IMR-90 (cell line): ENCODE results near the gene ADGRF4. TPM values are rescaled to one million over a fixed set of nuclear protein-coding genes. Genes with fewer than 3 reads are reported as not detected.

ENCODE experiments used
- ATAC-seq: fragments of 200-7000 bp; cut with Tn5 transposase; 2 replicates; pipeline ENCODE4 v1.9.1; 2020; ENCODE audit warnings: low read depth, mild to moderate bottlenecking, moderate library complexity
- BruUV-seq: library from RNA; stranded (reverse); fragments of 400-500 nt; replicated peaks from 2 replicates; lab custom pipeline; 2021; lab: Mats Ljungman, UMichigan
- CTCF ChIA-PET: fragments of 300-600 bp; formaldehyde crosslinking; extraction: SDS; loops from one replicate; lab custom pipeline; 2021; ENCODE audit warnings: antibody characterized with exemption; lab: Yijun Ruan, JAX
- POLR2A ChIA-PET: fragments of 300-600 bp; sonication (Branson Sonifier 250); formaldehyde crosslinking; loops from one replicate; lab custom pipeline; 2022; ENCODE audit warnings: antibody characterized with exemption; ENCODE audit not compliant: unreplicated experiment; lab: Charles Lee
- DNase-seq: peaks from one replicate; pipeline ENCODE4 v3.0.0; 2013
- H2AFZ ChIP-seq: replicated peaks from 2 replicates; pipeline ENCODE3; 2013; ENCODE audit warnings: low read length, mild to moderate bottlenecking; ENCODE audit not compliant: poor library complexity
- H2AK5ac ChIP-seq: 2 replicates; pipeline ENCODE4 v1.6.1; 2013; ENCODE audit warnings: low read depth, low read length, inconsistent platforms
- H2AK9ac ChIP-seq: replicated peaks from 2 replicates; pipeline ENCODE3; 2013; ENCODE audit warnings: mild to moderate bottlenecking, low read depth, low read length, moderate library complexity; ENCODE audit not compliant: poor library complexity
- H2BK120ac ChIP-seq: 2 replicates; pipeline ENCODE4 v1.6.1; 2013; ENCODE audit warnings: low read depth, low read length, inconsistent platforms
- H2BK15ac ChIP-seq: 3 replicates; pipeline ENCODE4 v1.6.1; 2013; ENCODE audit warnings: low read depth, low read length, inconsistent platforms
- H2BK20ac ChIP-seq: 2 replicates; pipeline ENCODE4 v1.6.1; 2013; ENCODE audit warnings: low read depth, mild to moderate bottlenecking, inconsistent platforms, low read length, moderate library complexity
- H2BK5ac ChIP-seq: 2 replicates; pipeline ENCODE4 v1.6.1; 2013; ENCODE audit warnings: mild to moderate bottlenecking, low read depth, low read length, inconsistent platforms; ENCODE audit not compliant: poor library complexity, severe bottlenecking
- H3K14ac ChIP-seq: replicated peaks from 2 replicates; pipeline ENCODE4 v1.6.1; 2013; ENCODE audit warnings: low read depth, low read length, inconsistent platforms
- H3K18ac ChIP-seq: 2 replicates; pipeline ENCODE4 v1.6.1; 2013; ENCODE audit warnings: low read depth, low read length, control low read depth
- H3K23ac ChIP-seq: 2 replicates; pipeline ENCODE4 v1.6.1; 2013; ENCODE audit warnings: low read depth, low read length, inconsistent platforms
- H3K27ac ChIP-seq: 2 replicates; pipeline ENCODE4 v1.5.1; 2013; ENCODE audit warnings: mild to moderate bottlenecking, control low read depth, low read length; ENCODE audit not compliant: insufficient read depth
- H3K27me3 ChIP-seq: 2 replicates; pipeline ENCODE4 v1.6.1; 2013; ENCODE audit warnings: low read length; ENCODE audit not compliant: control insufficient read depth, insufficient read depth
- H3K36me3 ChIP-seq: 2 replicates; pipeline ENCODE4 v1.6.1; 2013; ENCODE audit warnings: low read length, mixed read lengths; ENCODE audit not compliant: control insufficient read depth, insufficient read depth
- H3K4ac ChIP-seq: 2 replicates; pipeline ENCODE4 v1.6.1; 2013; ENCODE audit warnings: low read depth, low read length, inconsistent platforms
- H3K4me1 ChIP-seq: 2 replicates; pipeline ENCODE4 v1.6.1; 2013; ENCODE audit warnings: low read length, mixed read lengths; ENCODE audit not compliant: control insufficient read depth, insufficient read depth
- H3K4me2 ChIP-seq: 2 replicates; pipeline ENCODE4 v1.6.1; 2013; ENCODE audit warnings: low read depth, mild to moderate bottlenecking, control low read depth, low read length, moderate library complexity
- H3K4me3 ChIP-seq: 2 replicates; pipeline ENCODE4 v1.5.1; 2013; ENCODE audit warnings: low read depth, mild to moderate bottlenecking, control low read depth, low read length, moderate library complexity; ENCODE audit not compliant: insufficient read depth
- H3K56ac ChIP-seq: 2 replicates; pipeline ENCODE4 v1.6.1; 2013; ENCODE audit warnings: low read length, inconsistent platforms; ENCODE audit not compliant: insufficient read depth; ENCODE audit errors: extremely low read depth
- H3K79me1 ChIP-seq, 2 experiments: 2 replicates each; pipeline ENCODE4 v1.6.1; 2013; ENCODE audit warnings: low read length in 2 of 2, inconsistent platforms in 1 of 2, low read depth in 1 of 2
- H3K9ac ChIP-seq: 2 replicates; pipeline ENCODE4 v1.6.1; 2013; ENCODE audit warnings: low read depth, low read length, control low read depth
- H3K9me1 ChIP-seq: 2 replicates; pipeline ENCODE4 v1.6.1; 2013; ENCODE audit warnings: low read length, inconsistent platforms; ENCODE audit not compliant: insufficient read depth
- H3K9me3 ChIP-seq: 2 replicates; pipeline ENCODE4 v1.6.1; 2013; ENCODE audit warnings: low read length; ENCODE audit not compliant: control insufficient read depth, insufficient read depth
- H4K20me1 ChIP-seq: 2 replicates; pipeline ENCODE4 v1.6.1; 2013; ENCODE audit warnings: low read length, inconsistent platforms; ENCODE audit not compliant: insufficient read depth
- H4K5ac ChIP-seq: 2 replicates; pipeline ENCODE4 v1.6.1; 2013; ENCODE audit warnings: mild to moderate bottlenecking, low read depth, low read length, control low read depth
- H4K8ac ChIP-seq, 2 experiments: 2 replicates each; pipeline ENCODE4 v1.6.1; 2013; ENCODE audit warnings: low read depth in 2 of 2, low read length in 2 of 2, control low read depth in 1 of 2, inconsistent platforms in 1 of 2
- H4K91ac ChIP-seq: 2 replicates; pipeline ENCODE4 v1.6.1; 2013; ENCODE audit warnings: low read depth, low read length, inconsistent platforms; ENCODE audit not compliant: insufficient read depth
- BHLHE40 ChIP-seq: fragments of 150-350 bp; IDR thresholded peaks from 2 replicates; pipeline ENCODE4 v1.6.1; 2016; ENCODE audit warnings: mild to moderate bottlenecking, low read depth, low read length
- CEBPB ChIP-seq: IDR thresholded peaks from 2 replicates; pipeline ENCODE4 v1.6.1; 2012; ENCODE audit warnings: low read depth, low read length, improper control_type of control experiment
- CHD1 ChIP-seq: IDR thresholded peaks from 2 replicates; pipeline ENCODE4 v1.6.1; 2012; ENCODE audit warnings: low read depth, low read length, improper control_type of control experiment
- FOS ChIP-seq: fragments of 150-350 bp; IDR thresholded peaks from 2 replicates; pipeline ENCODE4 v1.6.1; 2016; ENCODE audit warnings: low read depth, low read length
- MAFK ChIP-seq: IDR thresholded peaks from 2 replicates; pipeline ENCODE4 v1.6.1; 2012; ENCODE audit warnings: low read depth, low read length, improper control_type of control experiment
- MAZ ChIP-seq: IDR thresholded peaks from 2 replicates; pipeline ENCODE4 v1.6.1; 2012; ENCODE audit warnings: low read depth, mild to moderate bottlenecking, low read length, improper control_type of control experiment, moderate library complexity, borderline replicate concordance
- MXI1 ChIP-seq: IDR thresholded peaks from 2 replicates; pipeline ENCODE4 v1.6.1; 2012; ENCODE audit warnings: low read depth, mild to moderate bottlenecking, low read length, moderate library complexity, borderline replicate concordance
- NFE2L2 ChIP-seq: fragments of 150-350 bp; IDR thresholded peaks from 2 replicates; pipeline ENCODE4 v1.6.1; 2016; ENCODE audit warnings: low read depth, mild to moderate bottlenecking, low read length
- POLR2A ChIP-seq: IDR thresholded peaks from 2 replicates; pipeline ENCODE4 v1.6.1; 2012; ENCODE audit warnings: mild to moderate bottlenecking, low read depth, low read length
- RAD21 ChIP-seq: IDR thresholded peaks from 2 replicates; pipeline ENCODE4 v1.6.1; 2012; ENCODE audit warnings: low read length, improper control_type of control experiment
- RCOR1 ChIP-seq: IDR thresholded peaks from 2 replicates; pipeline ENCODE4 v1.6.1; 2012; ENCODE audit warnings: mild to moderate bottlenecking, low read length, improper control_type of control experiment; ENCODE audit not compliant: insufficient replicate concordance
- RFX5 ChIP-seq: IDR thresholded peaks from 2 replicates; pipeline ENCODE4 v1.8.0; 2012; ENCODE audit warnings: low read depth, mild to moderate bottlenecking, low read length, moderate library complexity
- SMC3 ChIP-seq: fragments of 150-350 bp; IDR thresholded peaks from 2 replicates; pipeline ENCODE4 v1.6.1; 2016; ENCODE audit warnings: low read depth, mild to moderate bottlenecking, antibody characterized with exemption, low read length, moderate library complexity
- WGBS, 2 experiments: methylation state at CpG; one replicate each; pipeline versions ENCODE4 v1.1.5 to v1.1.7; 2013; ENCODE audit warnings: missing lambda C conversion rate in 2 of 2; ENCODE audit not compliant: insufficient read length in 1 of 2; ENCODE audit errors: extremely low coverage in 2 of 2; 5-methylcytosine and 5-hydroxymethylcytosine counted together
- dilution Hi-C: fragments of 300-500 bp; cut with HindIII; formaldehyde crosslinking; loops from one replicate; pipeline ENCODE4 v1.14.3; 2018; ENCODE audit warnings: low sequenced_read_pairs; ENCODE audit not compliant: unreplicated experiment
- in situ Hi-C: fragments of 300-500 bp; cut with MboI; formaldehyde crosslinking; loops from 3 replicates; pipeline ENCODE4 v1.14.3; 2019; ENCODE audit warnings: low sequenced_read_pairs, inconsistent platforms, mixed read lengths
- intact Hi-C: fragments of 100-400 bp; cut with micrococcal nuclease; formaldehyde crosslinking; loops from 2 replicates; pipeline ENCODE4 v1.10.0; 2022
- polyA plus RNA-seq, 3 experiments: library from polyadenylated mRNA; depleted of rRNA; stranded (reverse); fragments of >200 nt; gene quantifications; 2 replicates each; pipeline ENCODE4 v1.2.3, GENCODE V29; 2012; ENCODE audit warnings: low replicate concordance in 1 of 3
- total RNA-seq: library from RNA; depleted of rRNA; stranded (reverse); fragments of >200 nt; gene quantifications from 2 replicates; pipeline ENCODE4 v1.2.3, GENCODE V29; 2012
- TF ChIP-seq, protein P1 (sequence below): conservative IDR thresholded peaks from 2 replicates; pipeline ENCODE4 v1.5.1; 2012; ENCODE audit warnings: mild to moderate bottlenecking, low read depth, low read length, improper control_type of control experiment
- TF ChIP-seq, protein P2 (sequence below): fragments of 150-350 bp; IDR thresholded peaks from 2 replicates; pipeline ENCODE4 v1.6.1; 2016; ENCODE audit warnings: low read depth, mild to moderate bottlenecking, low read length, moderate library complexity, borderline replicate concordance
- TF ChIP-seq, protein P3 (sequence below): fragments of 150-350 bp; IDR thresholded peaks from 2 replicates; pipeline ENCODE4 v1.6.1; 2017; ENCODE audit warnings: mild to moderate bottlenecking, antibody characterized with exemption, low read length, low read depth

ADGRF4 gene
- total and polyA plus RNA-seq, 2 of the 4 experiments (the other 2 are of a cell fraction), result under 0.01 to 0.02 TPM

DNA sequence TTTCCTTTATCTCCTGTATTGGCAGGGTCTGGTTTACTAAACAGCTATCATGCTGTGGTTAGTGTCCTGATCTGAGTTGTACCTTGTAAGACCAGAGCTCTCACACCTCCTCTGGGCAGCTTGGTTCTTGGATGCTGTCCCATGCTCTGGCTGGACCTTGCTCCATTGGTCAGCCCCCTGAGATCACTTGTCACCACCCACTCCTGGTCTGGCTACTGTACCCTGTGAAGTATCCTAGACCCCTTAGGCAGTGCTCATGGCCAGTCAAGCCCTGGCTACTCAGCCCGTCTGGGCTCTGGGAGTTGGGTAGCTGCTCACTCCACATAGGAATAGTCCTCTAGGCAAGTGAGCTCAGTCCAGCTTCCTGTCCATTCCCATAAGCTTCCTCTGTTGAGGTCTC, 31.1 kb downstream of the ADGRF4 start:
- dilution Hi-C loops (no loop called here), intact Hi-C loops (no loop called here), in situ Hi-C loops (no loop called here)
- H3K9me1 ChIP-seq, result no peaks in the 10 kb centered on the region
- H3K4me2 ChIP-seq, result no peak overlapping the region
- TF ChIP-seq NFE2L2, result no peak
- TF ChIP-seq RFX5, result no peak
- TF ChIP-seq SMC3, result no peak
- TF ChIP-seq, protein P1, sequence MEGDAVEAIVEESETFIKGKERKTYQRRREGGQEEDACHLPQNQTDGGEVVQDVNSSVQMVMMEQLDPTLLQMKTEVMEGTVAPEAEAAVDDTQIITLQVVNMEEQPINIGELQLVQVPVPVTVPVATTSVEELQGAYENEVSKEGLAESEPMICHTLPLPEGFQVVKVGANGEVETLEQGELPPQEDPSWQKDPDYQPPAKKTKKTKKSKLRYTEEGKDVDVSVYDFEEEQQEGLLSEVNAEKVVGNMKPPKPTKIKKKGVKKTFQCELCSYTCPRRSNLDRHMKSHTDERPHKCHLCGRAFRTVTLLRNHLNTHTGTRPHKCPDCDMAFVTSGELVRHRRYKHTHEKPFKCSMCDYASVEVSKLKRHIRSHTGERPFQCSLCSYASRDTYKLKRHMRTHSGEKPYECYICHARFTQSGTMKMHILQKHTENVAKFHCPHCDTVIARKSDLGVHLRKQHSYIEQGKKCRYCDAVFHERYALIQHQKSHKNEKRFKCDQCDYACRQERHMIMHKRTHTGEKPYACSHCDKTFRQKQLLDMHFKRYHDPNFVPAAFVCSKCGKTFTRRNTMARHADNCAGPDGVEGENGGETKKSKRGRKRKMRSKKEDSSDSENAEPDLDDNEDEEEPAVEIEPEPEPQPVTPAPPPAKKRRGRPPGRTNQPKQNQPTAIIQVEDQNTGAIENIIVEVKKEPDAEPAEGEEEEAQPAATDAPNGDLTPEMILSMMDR, result no peak
- no peak for TF ChIP-seq RAD21
- TF ChIP-seq, protein P2, sequence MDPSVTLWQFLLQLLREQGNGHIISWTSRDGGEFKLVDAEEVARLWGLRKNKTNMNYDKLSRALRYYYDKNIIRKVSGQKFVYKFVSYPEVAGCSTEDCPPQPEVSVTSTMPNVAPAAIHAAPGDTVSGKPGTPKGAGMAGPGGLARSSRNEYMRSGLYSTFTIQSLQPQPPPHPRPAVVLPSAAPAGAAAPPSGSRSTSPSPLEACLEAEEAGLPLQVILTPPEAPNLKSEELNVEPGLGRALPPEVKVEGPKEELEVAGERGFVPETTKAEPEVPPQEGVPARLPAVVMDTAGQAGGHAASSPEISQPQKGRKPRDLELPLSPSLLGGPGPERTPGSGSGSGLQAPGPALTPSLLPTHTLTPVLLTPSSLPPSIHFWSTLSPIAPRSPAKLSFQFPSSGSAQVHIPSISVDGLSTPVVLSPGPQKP, result no peak
- no peak for TF ChIP-seq FOS
- TF ChIP-seq, protein P3, sequence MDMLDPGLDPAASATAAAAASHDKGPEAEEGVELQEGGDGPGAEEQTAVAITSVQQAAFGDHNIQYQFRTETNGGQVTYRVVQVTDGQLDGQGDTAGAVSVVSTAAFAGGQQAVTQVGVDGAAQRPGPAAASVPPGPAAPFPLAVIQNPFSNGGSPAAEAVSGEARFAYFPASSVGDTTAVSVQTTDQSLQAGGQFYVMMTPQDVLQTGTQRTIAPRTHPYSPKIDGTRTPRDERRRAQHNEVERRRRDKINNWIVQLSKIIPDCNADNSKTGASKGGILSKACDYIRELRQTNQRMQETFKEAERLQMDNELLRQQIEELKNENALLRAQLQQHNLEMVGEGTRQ, result no peak
- no peak for TF ChIP-seq MXI1
- TF ChIP-seq BHLHE40, result no peak
- no peak for TF ChIP-seq RCOR1
- TF ChIP-seq MAZ, result no peak
- TF ChIP-seq CEBPB, result no peak
- no peak for TF ChIP-seq POLR2A
- TF ChIP-seq MAFK, result no peak
- TF ChIP-seq CHD1, result no peak
- ChIA-PET POLR2A (no interaction called here), CTCF (no interaction called here)
- WGBS, 2 experiments, result no CpG with 5 or more reads among the region's 1 CpG
- H3K79me1 ChIP-seq, result no peaks in the 10 kb centered on the region
- H3K9me3 ChIP-seq, result no peaks in the 10 kb centered on the region
- H3K4me1 ChIP-seq, result no peaks in the 10 kb centered on the region
- H2BK120ac ChIP-seq, result no peak overlapping the region
- H2AFZ ChIP-seq, result no peak overlapping the region
- no peak overlapping the region for H2BK20ac ChIP-seq
- H3K27me3 ChIP-seq, result no peaks in the 10 kb centered on the region
- H4K20me1 ChIP-seq, result no peaks in the 10 kb centered on the region
- no peak overlapping the region for H3K4ac ChIP-seq
- H3K4me3 ChIP-seq, result no peak overlapping the region
- no peaks in the 10 kb centered on the region for H3K36me3 ChIP-seq
- H4K8ac ChIP-seq, result no peak overlapping the region
- ATAC-seq (no peak), DNase-seq (no peak)
- no peak overlapping the region for H2BK15ac ChIP-seq
- H3K18ac ChIP-seq, result no peak overlapping the region
- no peak overlapping the region for H3K56ac ChIP-seq
- H2AK5ac ChIP-seq, result no peak overlapping the region
- no peak overlapping the region for H3K9ac ChIP-seq
- no peak overlapping the region for H2BK5ac ChIP-seq
- H3K14ac ChIP-seq, result no peak overlapping the region
- no peak overlapping the region for H2AK9ac ChIP-seq
- no peak overlapping the region for H4K91ac ChIP-seq
- no peak overlapping the region for H3K27ac ChIP-seq
- no peak overlapping the region for H4K5ac ChIP-seq
- BruUV-seq, result no TSS peak
- no peak overlapping the region for H3K23ac ChIP-seq
